HEK293 (cell line): ENCODE results near the gene SPATA21.

ENCODE experiments used
- BCL11A ChIP-seq: fragments of 450-650 bp; formaldehyde crosslinking; IDR thresholded peaks from 2 replicates; pipeline ENCODE4 v1.5.1; 2016; ENCODE audit warnings: low read depth, missing biosample characterization, missing genetic modification characterization
- GLIS1 ChIP-seq: fragments of 450-650 bp; formaldehyde crosslinking; IDR thresholded peaks from 2 replicates; pipeline ENCODE4 v1.5.1; 2016; ENCODE audit warnings: missing biosample characterization, missing genetic modification characterization
- HIC1 ChIP-seq: fragments of 450-650 bp; formaldehyde crosslinking; IDR thresholded peaks from 2 replicates; pipeline ENCODE4 v1.5.1; 2016; ENCODE audit warnings: missing biosample characterization, missing genetic modification characterization
- KLF1 ChIP-seq: fragments of 450-650 bp; formaldehyde crosslinking; IDR thresholded peaks from 2 replicates; pipeline ENCODE4 v1.5.1; 2016; ENCODE audit warnings: missing biosample characterization, missing genetic modification characterization
- MEIS1 ChIP-seq: sonication (generic); formaldehyde crosslinking; IDR thresholded peaks from 2 replicates; pipeline ENCODE4 v1.8.1; 2022; ENCODE audit warnings: missing genetic modification reagents, mild to moderate bottlenecking, borderline replicate concordance
- OSR2 ChIP-seq: fragments of 450-650 bp; formaldehyde crosslinking; IDR thresholded peaks from 2 replicates; pipeline ENCODE4 v1.5.1; 2016; ENCODE audit warnings: missing biosample characterization, missing genetic modification characterization
- RBAK ChIP-seq: fragments of 450-650 bp; formaldehyde crosslinking; IDR thresholded peaks from 2 replicates; pipeline ENCODE4 v1.5.1; 2016; ENCODE audit warnings: missing biosample characterization, missing genetic modification characterization
- ZFP3 ChIP-seq: fragments of 450-650 bp; formaldehyde crosslinking; IDR thresholded peaks from 2 replicates; pipeline ENCODE4 v1.5.1; 2016; ENCODE audit warnings: low read depth, missing biosample characterization, missing genetic modification characterization
- ZFP41 ChIP-seq: fragments of 450-650 bp; formaldehyde crosslinking; IDR thresholded peaks from 2 replicates; pipeline ENCODE4 v1.5.1; 2016; ENCODE audit warnings: missing biosample characterization, missing genetic modification characterization, borderline replicate concordance
- ZFP69B ChIP-seq: fragments of 450-650 bp; formaldehyde crosslinking; IDR thresholded peaks from 2 replicates; pipeline ENCODE4 v1.5.1; 2016; ENCODE audit warnings: missing biosample characterization, missing genetic modification characterization
- ZNF121 ChIP-seq: fragments of 450-650 bp; formaldehyde crosslinking; IDR thresholded peaks from 2 replicates; pipeline ENCODE4 v1.5.1; 2016; ENCODE audit warnings: missing biosample characterization, missing genetic modification characterization
- ZNF132 ChIP-seq: fragments of 450-650 bp; formaldehyde crosslinking; IDR thresholded peaks from 2 replicates; pipeline ENCODE4 v1.5.1; 2017; ENCODE audit warnings: missing biosample characterization, missing genetic modification characterization, borderline replicate concordance
- ZNF16 ChIP-seq: fragments of 450-650 bp; formaldehyde crosslinking; IDR thresholded peaks from 2 replicates; pipeline ENCODE4 v1.5.1; 2016; ENCODE audit warnings: low read depth, missing biosample characterization, missing genetic modification characterization
- ZNF174 ChIP-seq: fragments of 450-650 bp; formaldehyde crosslinking; IDR thresholded peaks from 2 replicates; pipeline ENCODE4 v1.5.0; 2017; ENCODE audit warnings: missing biosample characterization, mild to moderate bottlenecking, missing genetic modification characterization
- ZNF19 ChIP-seq: fragments of 450-650 bp; formaldehyde crosslinking; IDR thresholded peaks from 2 replicates; pipeline ENCODE4; 2016; ENCODE audit warnings: missing biosample characterization, missing genetic modification characterization, low read depth
- ZNF221 ChIP-seq: fragments of 450-650 bp; formaldehyde crosslinking; IDR thresholded peaks from 2 replicates; pipeline ENCODE4 v1.5.1; 2017; ENCODE audit warnings: missing biosample characterization, missing genetic modification characterization, borderline replicate concordance
- ZNF223 ChIP-seq: fragments of 450-650 bp; formaldehyde crosslinking; IDR thresholded peaks from 2 replicates; pipeline ENCODE4 v1.5.1; 2016; ENCODE audit warnings: missing biosample characterization, missing genetic modification characterization
- ZNF248 ChIP-seq: fragments of 450-650 bp; formaldehyde crosslinking; IDR thresholded peaks from 2 replicates; pipeline ENCODE4 v1.5.1; 2017; ENCODE audit warnings: missing biosample characterization, missing genetic modification characterization
- ZNF26 ChIP-seq: fragments of 450-650 bp; formaldehyde crosslinking; IDR thresholded peaks from 2 replicates; pipeline ENCODE4 v1.5.1; 2016; ENCODE audit warnings: missing biosample characterization, missing genetic modification characterization
- ZNF266 ChIP-seq: fragments of 450-650 bp; formaldehyde crosslinking; IDR thresholded peaks from 2 replicates; pipeline ENCODE4 v1.5.1; 2016; ENCODE audit warnings: missing biosample characterization, missing genetic modification characterization, low read depth
- ZNF302 ChIP-seq: fragments of 450-650 bp; formaldehyde crosslinking; IDR thresholded peaks from 2 replicates; pipeline ENCODE4 v1.5.1; 2016; ENCODE audit warnings: missing biosample characterization, missing genetic modification characterization, low read depth
- ZNF433 ChIP-seq: fragments of 450-650 bp; formaldehyde crosslinking; IDR thresholded peaks from 2 replicates; pipeline ENCODE4 v1.5.1; 2016; ENCODE audit warnings: missing biosample characterization, missing genetic modification characterization, low read depth
- ZNF488 ChIP-seq: fragments of 450-650 bp; formaldehyde crosslinking; IDR thresholded peaks from 2 replicates; pipeline ENCODE4 v1.5.1; 2016; ENCODE audit warnings: missing biosample characterization, missing genetic modification characterization
- ZNF548 ChIP-seq: fragments of 450-650 bp; formaldehyde crosslinking; IDR thresholded peaks from 2 replicates; pipeline ENCODE4 v1.5.1; 2016; ENCODE audit warnings: missing biosample characterization, missing genetic modification characterization
- ZNF596 ChIP-seq: fragments of 450-650 bp; IDR thresholded peaks from 2 replicates; pipeline ENCODE4 v1.5.0; 2018; ENCODE audit warnings: missing biosample characterization, mild to moderate bottlenecking, missing genetic modification characterization, moderate library complexity
- ZNF701 ChIP-seq: fragments of 450-650 bp; formaldehyde crosslinking; IDR thresholded peaks from 2 replicates; pipeline ENCODE4 v1.5.1; 2016; ENCODE audit warnings: missing biosample characterization, missing genetic modification characterization
- ZNF707 ChIP-seq: fragments of 450-650 bp; formaldehyde crosslinking; IDR thresholded peaks from 2 replicates; pipeline ENCODE4 v1.5.1; 2016; ENCODE audit warnings: missing biosample characterization, missing genetic modification characterization
- ZNF747 ChIP-seq: fragments of 450-650 bp; formaldehyde crosslinking; IDR thresholded peaks from 2 replicates; pipeline ENCODE4 v1.5.1; 2016; ENCODE audit warnings: missing biosample characterization, missing genetic modification characterization
- ZNF830 ChIP-seq: fragments of 450-650 bp; IDR thresholded peaks from 2 replicates; pipeline ENCODE4 v1.5.0; 2018; ENCODE audit warnings: missing biosample characterization, missing genetic modification characterization, low read depth, mild to moderate bottlenecking, moderate library complexity
- ZNF843 ChIP-seq: fragments of 450-650 bp; formaldehyde crosslinking; IDR thresholded peaks from 2 replicates; pipeline ENCODE4 v1.5.1; 2016; ENCODE audit warnings: missing biosample characterization, missing genetic modification characterization
- ZSCAN16 ChIP-seq: fragments of 450-650 bp; formaldehyde crosslinking; IDR thresholded peaks from 2 replicates; pipeline ENCODE4 v1.5.1; 2016; ENCODE audit warnings: missing biosample characterization, missing genetic modification characterization
- TF ChIP-seq, protein P1 (sequence below): fragments of 450-650 bp; formaldehyde crosslinking; conservative IDR thresholded peaks from 2 replicates; pipeline ENCODE4 v1.5.1; 2016; ENCODE audit warnings: low read depth, missing biosample characterization, missing genetic modification characterization

Gene SPATA21

GRCh38 chr1:16351994-16352841 lies 85.0 kb downstream of the SPATA21 start, which contains the start of gene FBXO42 (continued):
- TF ChIP-seq ZNF121 (tag by site-specific recombination), result no peak
- no peak; the same call in 1 of the 2 replicates for TF ChIP-seq ZNF16 (tag by site-specific recombination)
- TF ChIP-seq ZNF19 (tag by site-specific recombination), result no peak
- TF ChIP-seq KLF1, result peak; percentile 20; the same call in 1 of the 2 replicates
- peak; percentile 98 for TF ChIP-seq HIC1
- no peak for TF ChIP-seq ZFP3
- TF ChIP-seq ZNF548 (tag by site-specific recombination), result no peak
- TF ChIP-seq ZNF266, result no peak
- no peak for TF ChIP-seq ZNF174 (tag by site-specific recombination)
- no peak for TF ChIP-seq ZSCAN16 (tag by site-specific recombination)
- no peak for TF ChIP-seq RBAK (tag by site-specific recombination)
- TF ChIP-seq ZNF132, result no peak
- TF ChIP-seq GLIS1 (tag by site-specific recombination), result 0 out of 2 replicates have a peak, but pooled peaks have one; percentile 32
- TF ChIP-seq ZNF433 (tag by site-specific recombination), result no peak
- no peak for TF ChIP-seq ZNF302 (tag by site-specific recombination)
- TF ChIP-seq OSR2 (tag by site-specific recombination), result 0 out of 2 replicates have a peak, but pooled peaks have one; percentile 9
- TF ChIP-seq, protein P1, sequence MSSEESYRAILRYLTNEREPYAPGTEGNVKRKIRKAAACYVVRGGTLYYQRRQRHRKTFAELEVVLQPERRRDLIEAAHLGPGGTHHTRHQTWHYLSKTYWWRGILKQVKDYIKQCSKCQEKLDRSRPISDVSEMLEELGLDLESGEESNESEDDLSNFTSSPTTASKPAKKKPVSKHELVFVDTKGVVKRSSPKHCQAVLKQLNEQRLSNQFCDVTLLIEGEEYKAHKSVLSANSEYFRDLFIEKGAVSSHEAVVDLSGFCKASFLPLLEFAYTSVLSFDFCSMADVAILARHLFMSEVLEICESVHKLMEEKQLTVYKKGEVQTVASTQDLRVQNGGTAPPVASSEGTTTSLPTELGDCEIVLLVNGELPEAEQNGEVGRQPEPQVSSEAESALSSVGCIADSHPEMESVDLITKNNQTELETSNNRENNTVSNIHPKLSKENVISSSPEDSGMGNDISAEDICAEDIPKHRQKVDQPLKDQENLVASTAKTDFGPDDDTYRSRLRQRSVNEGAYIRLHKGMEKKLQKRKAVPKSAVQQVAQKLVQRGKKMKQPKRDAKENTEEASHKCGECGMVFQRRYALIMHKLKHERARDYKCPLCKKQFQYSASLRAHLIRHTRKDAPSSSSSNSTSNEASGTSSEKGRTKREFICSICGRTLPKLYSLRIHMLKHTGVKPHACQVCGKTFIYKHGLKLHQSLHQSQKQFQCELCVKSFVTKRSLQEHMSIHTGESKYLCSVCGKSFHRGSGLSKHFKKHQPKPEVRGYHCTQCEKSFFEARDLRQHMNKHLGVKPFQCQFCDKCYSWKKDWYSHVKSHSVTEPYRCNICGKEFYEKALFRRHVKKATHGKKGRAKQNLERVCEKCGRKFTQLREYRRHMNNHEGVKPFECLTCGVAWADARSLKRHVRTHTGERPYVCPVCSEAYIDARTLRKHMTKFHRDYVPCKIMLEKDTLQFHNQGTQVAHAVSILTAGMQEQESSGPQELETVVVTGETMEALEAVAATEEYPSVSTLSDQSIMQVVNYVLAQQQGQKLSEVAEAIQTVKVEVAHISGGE (tag by site-specific recombination), result 0 out of 2 replicates have a peak, but pooled peaks have one; percentile 18
- no peak for TF ChIP-seq ZNF26
- no peak for TF ChIP-seq ZNF596
- TF ChIP-seq ZNF707 (tag by site-specific recombination), result no peak
- no peak for TF ChIP-seq ZNF248 (tag by site-specific recombination)
- no peak for TF ChIP-seq BCL11A (tag by site-specific recombination)
- TF ChIP-seq ZNF221 (tag by site-specific recombination), result 0 out of 2 replicates have a peak, but pooled peaks have one; percentile 52
- no peak for TF ChIP-seq ZNF223
- peak; percentile 28; the same call in 1 of the 2 replicates for TF ChIP-seq MEIS1
- TF ChIP-seq ZNF747, result no peak
- no peak for TF ChIP-seq ZFP41 (tag by site-specific recombination)
- TF ChIP-seq ZNF488 (tag by site-specific recombination), result no peak
- TF ChIP-seq ZFP69B, result no peak
- no peak for TF ChIP-seq ZNF830
- TF ChIP-seq ZNF843 (tag by site-specific recombination), result 0 out of 2 replicates have a peak, but pooled peaks have one; percentile 24
- 0 out of 2 replicates have a peak, but pooled peaks have one; percentile 19 for TF ChIP-seq ZNF701 (tag by site-specific recombination)
